Esophagus muscularis mucosa (tissue), 4 donors: ENCODE measurements around the gene PHACTR3. TPM values are rescaled to one million over a fixed set of nuclear protein-coding genes. Genes with fewer than 3 reads are reported as not detected.

Experiments
- DNase-seq: peaks from one replicate; pipeline ENCODE4 v3.0.0-alpha.2; 2017; ENCODE audit errors: extremely low spot score
- H3K27ac ChIP-seq, 4 donors: fragments of 200-600 bp; sonication (generic); replicated peaks in 1 of 4; 1 replicate in 3 of 4; 2 replicates in 1 of 4; pipeline ENCODE4 v1.5.1; 2016 to 2019; ENCODE audit warnings: mild to moderate bottlenecking in 1 of 4
- H3K27me3 ChIP-seq, 4 donors: fragments of 200-600 bp; sonication (generic); one replicate each; pipeline versions ENCODE4 v1.5.1 to v1.6.0; 2016 to 2019
- H3K36me3 ChIP-seq, 4 donors: fragments of 200-600 bp; sonication (generic); one replicate each; pipeline ENCODE4 v1.5.1; 2016 to 2019
- H3K4me1 ChIP-seq, 4 donors: fragments of 200-600 bp; sonication (generic); one replicate each; pipeline ENCODE4 v1.5.1; 2016 to 2019
- H3K4me3 ChIP-seq, 4 donors: fragments of 200-600 bp; sonication (generic); 1 replicate in 2 of 4; 2 replicates in 2 of 4; pipeline ENCODE4 v1.5.1; 2016 to 2019; ENCODE audit warnings: mild to moderate bottlenecking in 4 of 4, moderate library complexity in 1 of 4
- H3K9me3 ChIP-seq, 4 donors: fragments of 200-600 bp; sonication (generic); 1 replicate in 3 of 4; 2 replicates in 1 of 4; pipeline ENCODE4 v1.5.1; 2016 to 2019
- EP300 ChIP-seq: sonication (generic); formaldehyde crosslinking; IDR thresholded peaks from one replicate; pipeline ENCODE4 v1.6.1; 2017; ENCODE audit warnings: antibody characterized with exemption
- POLR2A ChIP-seq: fragments of 450-650 bp; IDR thresholded peaks from one replicate; pipeline ENCODE4 v1.6.1; 2017; ENCODE audit warnings: antibody characterized with exemption, moderate library complexity, mild to moderate bottlenecking, low read depth
- POLR2AphosphoS5 ChIP-seq, 2 donors: sonication (generic); formaldehyde crosslinking; IDR thresholded peaks; one replicate each; pipeline ENCODE4 v1.6.1; 2017; ENCODE audit warnings: antibody characterized with exemption in 2 of 2
- WGBS: methylation state at CpG from one replicate; pipeline ENCODE4 v1.1.5; 2018; 5-methylcytosine and 5-hydroxymethylcytosine counted together
- intact Hi-C: fragments of 100-400 bp; cut with DNase I; formaldehyde crosslinking; loops from one replicate; pipeline ENCODE4 v1.15.1; 2023
- total RNA-seq, 4 donors: library from RNA; depleted of rRNA; stranded (reverse); fragments of >200 nt; gene quantifications; one replicate each; pipeline versions ENCODE4 v1.1.0 to v1.2.1, GENCODE V29; 2016
- TF ChIP-seq, protein P1 (sequence below), 3 experiments: fragments of 200-600 bp in 2 of 3; fragments of 450-650 bp in 1 of 3; sonication (generic) in 2 of 3; IDR thresholded peaks; one replicate each; pipeline ENCODE4 v1.5.1; 2017 to 2019; ENCODE audit warnings: antibody characterized with exemption in 3 of 3, mild to moderate bottlenecking in 2 of 3, moderate library complexity in 1 of 3

PHACTR3 gene
- total RNA-seq, 4 donors from 2014 or later: 0.17 to 0.86 (median 0.56) TPM

DNA sequence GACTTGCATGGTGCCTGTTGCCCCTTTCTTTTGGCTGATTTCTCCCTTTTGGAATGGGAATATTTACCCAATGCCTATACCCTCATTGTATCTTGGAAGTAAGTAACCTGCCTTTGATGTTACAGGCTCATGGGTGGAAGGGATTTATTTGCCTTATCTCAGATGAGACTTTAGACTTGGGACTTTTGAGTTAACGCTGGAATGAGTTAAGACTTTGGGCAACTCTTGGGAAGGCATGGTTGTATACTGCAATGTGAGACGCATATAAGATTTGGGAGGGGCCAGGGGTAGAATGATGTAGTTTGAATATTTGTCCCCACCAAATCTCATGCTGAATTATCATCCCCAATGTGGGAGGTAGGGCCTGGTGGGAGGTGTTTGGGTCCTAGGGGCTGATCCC is 253.6 kb downstream of the PHACTR3 start:
- TF ChIP-seq, protein P1, sequence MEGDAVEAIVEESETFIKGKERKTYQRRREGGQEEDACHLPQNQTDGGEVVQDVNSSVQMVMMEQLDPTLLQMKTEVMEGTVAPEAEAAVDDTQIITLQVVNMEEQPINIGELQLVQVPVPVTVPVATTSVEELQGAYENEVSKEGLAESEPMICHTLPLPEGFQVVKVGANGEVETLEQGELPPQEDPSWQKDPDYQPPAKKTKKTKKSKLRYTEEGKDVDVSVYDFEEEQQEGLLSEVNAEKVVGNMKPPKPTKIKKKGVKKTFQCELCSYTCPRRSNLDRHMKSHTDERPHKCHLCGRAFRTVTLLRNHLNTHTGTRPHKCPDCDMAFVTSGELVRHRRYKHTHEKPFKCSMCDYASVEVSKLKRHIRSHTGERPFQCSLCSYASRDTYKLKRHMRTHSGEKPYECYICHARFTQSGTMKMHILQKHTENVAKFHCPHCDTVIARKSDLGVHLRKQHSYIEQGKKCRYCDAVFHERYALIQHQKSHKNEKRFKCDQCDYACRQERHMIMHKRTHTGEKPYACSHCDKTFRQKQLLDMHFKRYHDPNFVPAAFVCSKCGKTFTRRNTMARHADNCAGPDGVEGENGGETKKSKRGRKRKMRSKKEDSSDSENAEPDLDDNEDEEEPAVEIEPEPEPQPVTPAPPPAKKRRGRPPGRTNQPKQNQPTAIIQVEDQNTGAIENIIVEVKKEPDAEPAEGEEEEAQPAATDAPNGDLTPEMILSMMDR (IDR thresholded peaks at IDR 0.05): no peak

DNA sequence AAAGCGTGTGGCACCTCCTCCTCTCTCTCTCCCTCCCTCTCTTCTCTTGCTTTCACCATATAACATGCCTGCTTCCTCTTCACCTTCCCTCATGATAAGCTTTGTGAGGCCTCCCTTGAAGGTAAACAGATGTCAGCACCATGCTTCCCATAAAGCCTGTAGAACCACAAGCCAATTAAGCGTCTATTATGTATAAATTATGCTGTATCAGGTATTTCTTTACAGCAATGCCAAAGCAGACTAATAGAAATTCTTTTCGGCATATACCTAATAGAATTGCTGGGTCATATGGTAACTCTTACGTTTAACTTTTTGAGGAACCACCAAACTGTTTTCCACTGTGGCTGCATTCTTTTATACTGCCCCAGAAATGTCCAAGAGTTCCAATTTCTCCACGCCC is 254.1 kb downstream of the PHACTR3 start:
- no peak overlapping the region for H3K27ac ChIP-seq
- intact Hi-C loops: no loop called here
- TF ChIP-seq POLR2AphosphoS5 (IDR thresholded peaks at IDR 0.05) (no peak), POLR2A (no peak), EP300 (no peak)
- TF ChIP-seq, protein P1 (IDR thresholded peaks at IDR 0.05): no peak
- no peak overlapping the region for H3K4me3 ChIP-seq
- H3K9me3 ChIP-seq: peaks cover 0 to 4% (median 0%) of the 10 kb centered on the region in 4 donors
- WGBS: 85% methylated on average over 5 of the region's 5 CpGs
- H3K27me3 ChIP-seq: no peaks in the 10 kb centered on the region
- H3K36me3 ChIP-seq: no peaks in the 10 kb centered on the region
- DNase-seq: no peak
- H3K4me1 ChIP-seq: no peaks in the 10 kb centered on the region

More for the DNA sequence above, 253.6 kb downstream of the PHACTR3 start:
- DNase-seq: no peak
- H3K4me1 ChIP-seq: no peaks in the 10 kb centered on the region
- peaks cover 0 to 4% (median 0%) of the 10 kb centered on the region in 4 donors for H3K9me3 ChIP-seq
- H3K27ac ChIP-seq: no peak overlapping the region
- intact Hi-C loops: no loop called here
- WGBS: 97% methylated on average over 2 of the region's 2 CpGs
- H3K36me3 ChIP-seq: no peaks in the 10 kb centered on the region
- no peak overlapping the region for H3K4me3 ChIP-seq
- H3K27me3 ChIP-seq: no peaks in the 10 kb centered on the region

DNA sequence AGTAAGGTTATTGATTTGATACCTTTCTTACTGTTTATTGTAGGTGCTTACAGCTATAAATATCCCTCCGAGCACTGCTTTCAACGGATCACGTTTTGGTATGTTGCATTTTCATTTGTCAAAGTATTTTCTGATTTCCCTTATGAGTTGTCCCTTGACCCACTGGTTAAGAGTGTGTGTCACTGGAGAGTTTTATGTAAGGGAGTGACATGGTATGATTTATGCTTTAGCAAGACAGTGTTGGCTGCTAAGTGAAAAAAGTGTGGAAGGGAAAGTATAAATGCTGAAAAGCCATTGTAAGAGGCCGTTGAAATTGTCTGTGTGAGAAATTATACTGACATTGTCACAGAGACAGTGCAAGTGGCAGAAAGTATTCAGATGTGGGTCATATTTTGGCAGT is 257.1 kb downstream of the PHACTR3 start:
- no peaks in the 10 kb centered on the region for H3K27me3 ChIP-seq
- TF ChIP-seq POLR2AphosphoS5 (IDR thresholded peaks at IDR 0.05) (no peak), POLR2A (no peak), EP300 (no peak)
- TF ChIP-seq, protein P1 (IDR thresholded peaks at IDR 0.05): no peak
- no peak for DNase-seq
- H3K4me1 ChIP-seq: no peaks in the 10 kb centered on the region
- H3K9me3 ChIP-seq: peaks cover 0 to 4% (median 0%) of the 10 kb centered on the region in 4 donors
- no peak overlapping the region for H3K27ac ChIP-seq
- WGBS: 80% methylated on average over 4 of the region's 4 CpGs
- H3K4me3 ChIP-seq: no peak overlapping the region
- H3K36me3 ChIP-seq: peaks cover 0 to 5% (median 0%) of the 10 kb centered on the region in 4 donors
- intact Hi-C loops: no loop called here

- TF ChIP-seq EP300 (no peak), POLR2A (no peak), POLR2AphosphoS5 (IDR thresholded peaks at IDR 0.05) (no peak)
- TF ChIP-seq, protein P1 (IDR thresholded peaks at IDR 0.05): no peak
- H3K36me3 ChIP-seq: peaks cover 0 to 5% (median 0%) of the 10 kb centered on the region in 4 donors
- WGBS: 93% methylated on average over 3 of the region's 3 CpGs
- H3K27ac ChIP-seq: no peak overlapping the region
- no peak for DNase-seq
- H3K4me3 ChIP-seq: no peak overlapping the region
- no peaks in the 10 kb centered on the region for H3K4me1 ChIP-seq
- H3K9me3 ChIP-seq: no peaks in the 10 kb centered on the region
- intact Hi-C loops: no loop called here
- H3K27me3 ChIP-seq: no peaks in the 10 kb centered on the region
Observed at GRCh38 chr20:59863058-59863457, 258.7 kb downstream of the PHACTR3 start.

DNA sequence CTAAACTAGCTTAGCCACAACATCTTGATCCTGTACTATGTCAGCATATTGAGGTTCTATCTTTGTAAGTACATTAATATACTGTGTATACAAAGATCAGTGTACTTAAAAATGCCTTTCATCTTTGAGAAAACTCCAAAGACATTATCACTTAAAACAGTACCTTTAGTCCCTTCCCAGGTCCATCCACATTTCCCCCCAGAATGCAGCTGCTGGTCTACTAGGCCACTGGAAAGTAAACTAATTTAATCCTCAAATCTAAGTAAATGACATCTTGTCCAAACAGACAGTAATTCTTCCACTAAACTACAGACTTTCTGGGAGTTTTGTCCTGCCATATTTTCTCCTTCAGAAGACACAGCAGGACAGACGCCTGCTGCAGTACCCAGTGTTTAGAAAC is 260.4 kb downstream of the PHACTR3 start:
- no peaks in the 10 kb centered on the region for H3K9me3 ChIP-seq
- H3K27ac ChIP-seq: no peak overlapping the region
- peaks cover 0 to 5% (median 0%) of the 10 kb centered on the region in 4 donors for H3K36me3 ChIP-seq
- H3K4me1 ChIP-seq: no peaks in the 10 kb centered on the region
- 84% methylated on average over 1 of the region's 1 CpG for WGBS
- no peak overlapping the region for H3K4me3 ChIP-seq
- no peaks in the 10 kb centered on the region for H3K27me3 ChIP-seq
- intact Hi-C loops: no loop called here
- no peak for DNase-seq
- TF ChIP-seq POLR2AphosphoS5 (IDR thresholded peaks at IDR 0.05) (no peak), POLR2A (no peak), EP300 (no peak)
- TF ChIP-seq, protein P1 (IDR thresholded peaks at IDR 0.05): no peak
